ENCODE data around the gene CCM2.
"Not testable (repeated sequence)": the region's sequence is repeated elsewhere in the genome, so short reads cannot be mapped to it uniquely, and the experiment has no call there.

DNA sequence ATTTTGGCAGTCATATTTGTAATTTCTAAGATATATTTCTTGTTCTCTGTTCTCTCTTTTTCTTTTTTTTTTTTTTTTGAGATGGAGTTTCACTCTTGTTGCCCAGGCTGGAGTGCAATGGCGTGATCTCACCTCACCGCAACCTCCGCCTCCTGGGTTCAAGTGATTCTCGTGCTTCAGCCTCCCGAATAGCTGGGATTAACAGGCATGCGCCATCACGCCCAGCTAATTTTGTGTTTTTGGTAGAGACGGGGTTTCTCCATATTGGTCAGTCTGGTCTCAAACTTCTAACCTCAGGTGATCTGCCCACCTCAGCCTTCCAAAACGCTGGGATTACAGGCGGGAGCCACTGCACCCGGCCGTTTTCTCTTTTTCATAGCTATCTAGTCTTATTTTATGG lies 25.5 kb downstream of the CCM2 start:
- TF ChIP-seq, protein P1, sequence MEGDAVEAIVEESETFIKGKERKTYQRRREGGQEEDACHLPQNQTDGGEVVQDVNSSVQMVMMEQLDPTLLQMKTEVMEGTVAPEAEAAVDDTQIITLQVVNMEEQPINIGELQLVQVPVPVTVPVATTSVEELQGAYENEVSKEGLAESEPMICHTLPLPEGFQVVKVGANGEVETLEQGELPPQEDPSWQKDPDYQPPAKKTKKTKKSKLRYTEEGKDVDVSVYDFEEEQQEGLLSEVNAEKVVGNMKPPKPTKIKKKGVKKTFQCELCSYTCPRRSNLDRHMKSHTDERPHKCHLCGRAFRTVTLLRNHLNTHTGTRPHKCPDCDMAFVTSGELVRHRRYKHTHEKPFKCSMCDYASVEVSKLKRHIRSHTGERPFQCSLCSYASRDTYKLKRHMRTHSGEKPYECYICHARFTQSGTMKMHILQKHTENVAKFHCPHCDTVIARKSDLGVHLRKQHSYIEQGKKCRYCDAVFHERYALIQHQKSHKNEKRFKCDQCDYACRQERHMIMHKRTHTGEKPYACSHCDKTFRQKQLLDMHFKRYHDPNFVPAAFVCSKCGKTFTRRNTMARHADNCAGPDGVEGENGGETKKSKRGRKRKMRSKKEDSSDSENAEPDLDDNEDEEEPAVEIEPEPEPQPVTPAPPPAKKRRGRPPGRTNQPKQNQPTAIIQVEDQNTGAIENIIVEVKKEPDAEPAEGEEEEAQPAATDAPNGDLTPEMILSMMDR (IDR thresholded peaks at IDR 0.05; ENCODE audit: poor library complexity, severe bottlenecking): not testable (repeated sequence)
- not testable (repeated sequence) for TF ChIP-seq TAF1 (IDR thresholded peaks at IDR 0.05; ENCODE audit: low read depth); POLR2AphosphoS5 (IDR thresholded peaks at IDR 0.05); EP300 (conservative IDR thresholded peaks at IDR 0.05; ENCODE audit: poor library complexity, severe bottlenecking); SMC3 (conservative IDR thresholded peaks at IDR 0.05; ENCODE audit: poor library complexity)
